CD14-positive monocyte (primary cell): ENCODE measurements around the gene THY1. TPM values are rescaled to one million over a fixed set of nuclear protein-coding genes. Genes with fewer than 3 reads are reported as not detected.

ENCODE experiments used
- DNase-seq, 3 donors: peaks; one replicate each; pipeline ENCODE4 v3.0.0-alpha.2; 2011 to 2022
- H2AFZ ChIP-seq: 2 replicates; pipeline ENCODE4 v1.6.0; 2012; ENCODE audit warnings: mild to moderate bottlenecking, low read depth, low read length, inconsistent platforms; ENCODE audit not compliant: insufficient read depth, poor library complexity, severe bottlenecking
- H3K27ac ChIP-seq, 2 donors: 1 replicate in 1 of 2; 2 replicates in 1 of 2; pipeline ENCODE4 v1.5.1; 2012 to 2013; ENCODE audit warnings: low read length in 2 of 2, control low read depth in 1 of 2, inconsistent platforms in 1 of 2, low read depth in 1 of 2, mild to moderate bottlenecking in 1 of 2
- H3K27me3 ChIP-seq, 2 donors: one replicate each; pipeline versions ENCODE4 v1.6.0 to v1.6.1; 2011 to 2013; ENCODE audit warnings: low read length in 2 of 2; ENCODE audit not compliant: control insufficient read depth in 2 of 2, insufficient read depth in 2 of 2
- H3K36me3 ChIP-seq, 2 donors: replicated peaks in 1 of 2; 1 replicate in 1 of 2; 2 replicates in 1 of 2; pipeline versions ENCODE4 v1.5.1 to v1.6.1; 2012 to 2013; ENCODE audit warnings: low read length in 2 of 2, control low read depth in 1 of 2, inconsistent platforms in 1 of 2, mild to moderate bottlenecking in 1 of 2; ENCODE audit not compliant: insufficient read depth in 2 of 2, control insufficient read depth in 1 of 2
- H3K4me1 ChIP-seq, 2 donors: 1 replicate in 1 of 2; 2 replicates in 1 of 2; pipeline versions ENCODE4 v1.5.1 to v1.6.1; 2012 to 2013; ENCODE audit warnings: low read length in 2 of 2, control low read depth in 1 of 2, inconsistent platforms in 1 of 2, mild to moderate bottlenecking in 1 of 2, moderate library complexity in 1 of 2; ENCODE audit not compliant: insufficient read depth in 2 of 2, control insufficient read depth in 1 of 2
- H3K4me2 ChIP-seq: replicated peaks from 2 replicates; pipeline ENCODE3; 2012; ENCODE audit warnings: low read length, moderate library complexity, mild to moderate bottlenecking; ENCODE audit not compliant: poor library complexity, severe bottlenecking; ENCODE audit errors: extremely low read depth
- H3K4me3 ChIP-seq, 3 experiments: fragments of 200-600 bp in 1 of 3; sonication (generic) in 1 of 3; replicated peaks in 1 of 3; 1 replicate in 2 of 3; 2 replicates in 1 of 3; pipeline ENCODE4 v1.5.1; 2011 to 2013; ENCODE audit warnings: low read length in 3 of 3, mild to moderate bottlenecking in 3 of 3, control low read depth in 2 of 3, low read depth in 2 of 3, inconsistent platforms in 1 of 3, moderate library complexity in 1 of 3
- H3K79me2 ChIP-seq: 2 replicates; pipeline ENCODE4 v1.6.0; 2012; ENCODE audit warnings: mild to moderate bottlenecking, control low read depth, inconsistent platforms, low read length, moderate library complexity; ENCODE audit not compliant: insufficient read depth
- H3K9ac ChIP-seq: 2 replicates; pipeline ENCODE4 v1.6.0; 2017; ENCODE audit warnings: low read length, mild to moderate bottlenecking; ENCODE audit not compliant: insufficient read depth, poor library complexity, severe bottlenecking
- H3K9me3 ChIP-seq, 2 donors: replicated peaks in 1 of 2; 1 replicate in 1 of 2; 2 replicates in 1 of 2; pipeline versions ENCODE4 v1.5.1 to v1.6.1; 2012 to 2013; ENCODE audit warnings: low read length in 2 of 2, control low read depth in 1 of 2; ENCODE audit not compliant: control insufficient read depth in 1 of 2, insufficient read depth in 1 of 2
- H4K20me1 ChIP-seq: 2 replicates; pipeline ENCODE4 v1.6.0; 2012; ENCODE audit warnings: mild to moderate bottlenecking, low read length, control low read depth, moderate library complexity; ENCODE audit not compliant: insufficient read depth
- H3K27ac Mint-ChIP-seq, 7 donors: one replicate each; pipeline ENCODE4 v1.8.0; 2020; ENCODE audit warnings: mild to moderate bottlenecking in 7 of 7, mixed read lengths in 7 of 7, moderate library complexity in 6 of 7, inconsistent platforms in 2 of 7
- H3K27me3 Mint-ChIP-seq, 3 donors: one replicate each; pipeline ENCODE4 v1.8.0; 2021 to 2022; ENCODE audit warnings: low read depth in 3 of 3, mild to moderate bottlenecking in 3 of 3, mixed read lengths in 3 of 3, moderate library complexity in 3 of 3, inconsistent platforms in 1 of 3
- H3K36me3 Mint-ChIP-seq, 2 donors: one replicate each; pipeline ENCODE4 v1.8.0; 2020; ENCODE audit warnings: mixed read lengths in 2 of 2, inconsistent platforms in 1 of 2, mild to moderate bottlenecking in 1 of 2
- H3K4me1 Mint-ChIP-seq: one replicate; pipeline ENCODE4 v1.8.0; 2020; ENCODE audit warnings: mild to moderate bottlenecking, mixed read lengths
- H3K4me3 Mint-ChIP-seq, 2 donors: one replicate each; pipeline ENCODE4 v1.8.0; 2020; ENCODE audit warnings: mild to moderate bottlenecking in 2 of 2, mixed read lengths in 2 of 2, moderate library complexity in 1 of 2
- H3K9me3 Mint-ChIP-seq, 7 donors: one replicate each; pipeline ENCODE4 v1.8.0; 2020 to 2022; ENCODE audit warnings: mixed read lengths in 7 of 7, mild to moderate bottlenecking in 6 of 7, moderate library complexity in 6 of 7, inconsistent platforms in 2 of 7
- WGBS: methylation state at CpG from one replicate; pipeline ENCODE4 v1.1.5; 2013; ENCODE audit warnings: missing lambda C conversion rate; ENCODE audit not compliant: insufficient coverage; 5-methylcytosine and 5-hydroxymethylcytosine counted together
- intact Hi-C, 2 donors: fragments of 100-400 bp; cut with micrococcal nuclease; formaldehyde crosslinking; loops; one replicate each; pipeline versions ENCODE4 v1.15.0 to v1.15.1; 2023
- polyA plus RNA-seq, 3 donors: library from polyadenylated mRNA; depleted of rRNA in 1 of 3; unstranded in 2 of 3; stranded (reverse) in 1 of 3; fragments of 300-500 nt in 2 of 3; fragments of >200 nt in 1 of 3; fragmentation: Illumina TruSeq in 2 of 3; gene quantifications; 1 replicate in 2 of 3; 2 replicates in 1 of 3; pipeline ENCODE4 v1.2.3, GENCODE V29; 2012 to 2021
- TF ChIP-seq, protein P1 (sequence below): fragments of 200-600 bp; IDR thresholded peaks from one replicate; pipeline ENCODE4 v1.8.0; 2022; ENCODE audit warnings: antibody characterized with exemption, mild to moderate bottlenecking

The THY1 gene
- polyA plus RNA-seq, 3 donors = not detected

DNA sequence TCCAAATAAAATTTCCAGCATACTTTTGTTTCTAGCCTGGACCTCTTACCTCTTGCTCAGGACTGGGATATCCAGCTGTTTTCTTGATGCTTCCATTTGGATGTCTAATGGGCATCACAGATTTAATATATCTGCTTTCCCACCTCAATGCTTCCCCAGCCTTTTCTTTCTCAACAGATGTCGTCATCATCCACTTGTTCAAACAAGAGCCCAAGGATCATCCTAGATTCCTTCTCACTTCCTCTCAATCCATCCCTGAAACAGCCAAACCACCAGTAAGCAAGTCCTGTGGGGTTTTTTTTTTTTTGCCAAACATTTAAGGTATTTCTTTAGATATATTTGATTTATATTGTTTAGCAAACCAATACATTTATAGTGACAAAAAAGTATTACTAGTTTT, 12.5 kb downstream of the THY1 start:
- no peak overlapping the region for H3K4me2 ChIP-seq
- H3K36me3 Mint-ChIP-seq = no peaks in the 10 kb centered on the region
- H3K9me3 Mint-ChIP-seq = peaks cover 0 to 7% (median 3%) of the 10 kb centered on the region in 7 donors
- H3K27ac ChIP-seq = no peak overlapping the region
- H3K27me3 ChIP-seq = no peaks in the 10 kb centered on the region
- TF ChIP-seq, protein P1, sequence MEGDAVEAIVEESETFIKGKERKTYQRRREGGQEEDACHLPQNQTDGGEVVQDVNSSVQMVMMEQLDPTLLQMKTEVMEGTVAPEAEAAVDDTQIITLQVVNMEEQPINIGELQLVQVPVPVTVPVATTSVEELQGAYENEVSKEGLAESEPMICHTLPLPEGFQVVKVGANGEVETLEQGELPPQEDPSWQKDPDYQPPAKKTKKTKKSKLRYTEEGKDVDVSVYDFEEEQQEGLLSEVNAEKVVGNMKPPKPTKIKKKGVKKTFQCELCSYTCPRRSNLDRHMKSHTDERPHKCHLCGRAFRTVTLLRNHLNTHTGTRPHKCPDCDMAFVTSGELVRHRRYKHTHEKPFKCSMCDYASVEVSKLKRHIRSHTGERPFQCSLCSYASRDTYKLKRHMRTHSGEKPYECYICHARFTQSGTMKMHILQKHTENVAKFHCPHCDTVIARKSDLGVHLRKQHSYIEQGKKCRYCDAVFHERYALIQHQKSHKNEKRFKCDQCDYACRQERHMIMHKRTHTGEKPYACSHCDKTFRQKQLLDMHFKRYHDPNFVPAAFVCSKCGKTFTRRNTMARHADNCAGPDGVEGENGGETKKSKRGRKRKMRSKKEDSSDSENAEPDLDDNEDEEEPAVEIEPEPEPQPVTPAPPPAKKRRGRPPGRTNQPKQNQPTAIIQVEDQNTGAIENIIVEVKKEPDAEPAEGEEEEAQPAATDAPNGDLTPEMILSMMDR = no peak
- peaks cover 0 to 4% (median 3%) of the 10 kb centered on the region in 3 donors for H3K27me3 Mint-ChIP-seq
- no peaks in the 10 kb centered on the region for H3K36me3 ChIP-seq
- H3K4me1 ChIP-seq = no peaks in the 10 kb centered on the region
- peaks cover 2% of the 10 kb centered on the region for H3K4me1 Mint-ChIP-seq
- intact Hi-C loops = no loop called here
- H2AFZ ChIP-seq = no peak overlapping the region
- H3K79me2 ChIP-seq = no peaks in the 10 kb centered on the region
- no peak overlapping the region for H3K27ac Mint-ChIP-seq
- no peak for DNase-seq
- H3K4me3 ChIP-seq = no peak overlapping the region
- H3K9me3 ChIP-seq = no peaks in the 10 kb centered on the region
- H4K20me1 ChIP-seq = no peaks in the 10 kb centered on the region
- H3K4me3 Mint-ChIP-seq = no peak overlapping the region
- H3K9ac ChIP-seq = no peak overlapping the region
- 80% methylated on average over 1 of the region's 1 CpG for WGBS

DNA sequence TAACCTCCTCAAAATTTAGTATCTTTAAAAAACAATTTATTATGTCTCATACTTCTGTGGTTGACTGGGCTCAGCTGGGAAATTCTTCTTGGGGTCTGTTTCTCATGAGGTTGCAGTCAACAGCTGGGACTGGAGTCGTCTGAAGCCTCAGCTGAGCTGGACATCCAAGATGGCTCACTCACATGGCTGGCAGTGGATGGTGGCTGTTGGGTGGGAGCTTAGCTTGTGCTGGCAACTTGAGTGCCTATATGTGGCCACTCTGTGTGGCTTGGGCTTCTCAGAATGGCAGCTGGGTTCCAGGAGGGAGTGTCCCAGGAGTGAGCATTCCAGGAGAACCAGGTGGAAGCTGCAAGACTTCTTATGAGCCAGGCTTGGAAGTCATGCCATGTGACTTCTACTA, 13.2 kb downstream of the THY1 start:
- H3K27ac Mint-ChIP-seq = no peak overlapping the region
- H3K9me3 ChIP-seq = no peaks in the 10 kb centered on the region
- no peak overlapping the region for H3K4me2 ChIP-seq
- no peak for DNase-seq
- H3K27me3 ChIP-seq = no peaks in the 10 kb centered on the region
- no peaks in the 10 kb centered on the region for H3K4me1 Mint-ChIP-seq
- no peaks in the 10 kb centered on the region for H4K20me1 ChIP-seq
- H3K4me3 Mint-ChIP-seq = no peak overlapping the region
- TF ChIP-seq, protein P1 = no peak
- H3K79me2 ChIP-seq = no peaks in the 10 kb centered on the region
- no peaks in the 10 kb centered on the region for H3K36me3 ChIP-seq
- no peaks in the 10 kb centered on the region for H3K36me3 Mint-ChIP-seq
- H3K27me3 Mint-ChIP-seq = peaks cover 0 to 4% (median 3%) of the 10 kb centered on the region in 3 donors
- no peak overlapping the region for H3K27ac ChIP-seq
- 100% methylated on average over 1 of the region's 1 CpG for WGBS
- H3K4me1 ChIP-seq = no peaks in the 10 kb centered on the region
- H3K4me3 ChIP-seq = no peak overlapping the region
- intact Hi-C loops = no loop called here
- H3K9me3 Mint-ChIP-seq = peaks cover 0 to 7% (median 2%) of the 10 kb centered on the region in 7 donors
- H3K9ac ChIP-seq = no peak overlapping the region
- H2AFZ ChIP-seq = no peak overlapping the region
